ENCODE data around the gene ANGPT4. TPM values are rescaled to one million over a fixed set of nuclear protein-coding genes. Genes with fewer than 3 reads are reported as not detected.

Gene ANGPT4
- total and polyA plus RNA-seq, 4 donors, result 0.02 to 0.67 (median 0.65) TPM; not detected in 1

DNA sequence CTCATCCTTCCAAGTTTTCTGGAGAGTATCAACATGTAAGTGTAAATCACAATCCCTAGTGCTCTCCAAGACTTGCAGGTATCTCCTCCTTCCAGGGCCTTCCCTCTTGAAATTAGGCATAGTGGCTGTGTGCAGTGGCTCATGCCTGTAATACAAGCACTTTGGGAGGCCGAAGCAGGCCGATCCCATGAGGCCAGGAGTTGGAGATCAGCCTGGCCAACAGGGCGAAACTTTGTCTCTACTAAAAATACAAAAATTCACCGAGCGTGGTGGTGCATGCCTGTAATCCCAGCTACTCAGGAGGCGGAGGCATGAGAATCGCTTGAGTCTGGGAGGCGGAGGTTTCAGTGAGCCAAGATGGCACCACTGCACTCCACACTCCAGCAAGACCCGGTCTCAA, 9.4 kb upstream of the ANGPT4 start:
- H3K27ac ChIP-seq (ENCODE audit: low read depth in 1 of 2, low read length in 1 of 2), result no peak overlapping the region
- no peak for DNase-seq
- peaks cover 0 to 2% (median 0%) of the 10 kb centered on the region in 4 donors for H3K9me3 ChIP-seq (ENCODE audit: control insufficient read depth in 4 of 4, insufficient read depth in 3 of 4, low read length in 3 of 4)
- no peaks in the 10 kb centered on the region for H3K36me3 ChIP-seq (ENCODE audit: control insufficient read depth in 4 of 4, insufficient read depth in 4 of 4, low read length in 4 of 4)
- ATAC-seq (ENCODE audit: insufficient read depth, low FRiP score), result no peak
- no peaks in the 10 kb centered on the region for H3K4me1 ChIP-seq (ENCODE audit: control insufficient read depth in 5 of 5, insufficient read depth in 5 of 5, low read length in 5 of 5)
- WGBS, 2 donors, result 91 to 95% methylated on average over 9 of the region's 9 CpGs
- TF ChIP-seq, protein P1, sequence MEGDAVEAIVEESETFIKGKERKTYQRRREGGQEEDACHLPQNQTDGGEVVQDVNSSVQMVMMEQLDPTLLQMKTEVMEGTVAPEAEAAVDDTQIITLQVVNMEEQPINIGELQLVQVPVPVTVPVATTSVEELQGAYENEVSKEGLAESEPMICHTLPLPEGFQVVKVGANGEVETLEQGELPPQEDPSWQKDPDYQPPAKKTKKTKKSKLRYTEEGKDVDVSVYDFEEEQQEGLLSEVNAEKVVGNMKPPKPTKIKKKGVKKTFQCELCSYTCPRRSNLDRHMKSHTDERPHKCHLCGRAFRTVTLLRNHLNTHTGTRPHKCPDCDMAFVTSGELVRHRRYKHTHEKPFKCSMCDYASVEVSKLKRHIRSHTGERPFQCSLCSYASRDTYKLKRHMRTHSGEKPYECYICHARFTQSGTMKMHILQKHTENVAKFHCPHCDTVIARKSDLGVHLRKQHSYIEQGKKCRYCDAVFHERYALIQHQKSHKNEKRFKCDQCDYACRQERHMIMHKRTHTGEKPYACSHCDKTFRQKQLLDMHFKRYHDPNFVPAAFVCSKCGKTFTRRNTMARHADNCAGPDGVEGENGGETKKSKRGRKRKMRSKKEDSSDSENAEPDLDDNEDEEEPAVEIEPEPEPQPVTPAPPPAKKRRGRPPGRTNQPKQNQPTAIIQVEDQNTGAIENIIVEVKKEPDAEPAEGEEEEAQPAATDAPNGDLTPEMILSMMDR (IDR thresholded peaks at IDR 0.05; ENCODE audit: control extremely low read depth, extremely low read depth), result no peak
- H3K27me3 ChIP-seq (ENCODE audit: control insufficient read depth in 3 of 3, insufficient read depth in 3 of 3, low read length in 2 of 3), result peaks cover 0 to 4% (median 0%) of the 10 kb centered on the region in 3 donors
- no peak overlapping the region for H3K9ac ChIP-seq (ENCODE audit: insufficient read depth in 1 of 2, low read length in 2 of 2)
- no peak overlapping the region for H3K4me3 ChIP-seq

DNA sequence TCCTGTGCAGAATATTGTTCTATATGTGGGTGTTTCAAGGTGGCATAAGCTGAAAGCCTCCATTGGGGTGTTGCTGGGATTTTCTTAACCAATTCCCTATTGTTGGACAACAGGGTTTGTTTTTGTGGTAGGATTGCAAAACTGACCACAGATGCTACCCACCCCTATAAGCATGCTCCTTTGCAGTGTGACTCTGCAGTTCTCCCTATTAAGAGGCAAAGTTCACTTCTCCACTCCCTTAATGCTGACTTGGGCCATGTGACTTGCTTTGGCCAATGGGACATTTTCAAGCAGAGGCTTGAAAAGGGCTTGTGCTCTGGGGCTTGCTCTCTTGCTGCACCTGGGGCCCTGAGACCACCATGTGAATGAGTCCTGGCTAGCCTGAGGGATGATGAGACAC, 8.5 kb upstream of the ANGPT4 start:
- TF ChIP-seq, protein P1 (IDR thresholded peaks at IDR 0.05; ENCODE audit: control extremely low read depth, extremely low read depth), result no peak

DNA sequence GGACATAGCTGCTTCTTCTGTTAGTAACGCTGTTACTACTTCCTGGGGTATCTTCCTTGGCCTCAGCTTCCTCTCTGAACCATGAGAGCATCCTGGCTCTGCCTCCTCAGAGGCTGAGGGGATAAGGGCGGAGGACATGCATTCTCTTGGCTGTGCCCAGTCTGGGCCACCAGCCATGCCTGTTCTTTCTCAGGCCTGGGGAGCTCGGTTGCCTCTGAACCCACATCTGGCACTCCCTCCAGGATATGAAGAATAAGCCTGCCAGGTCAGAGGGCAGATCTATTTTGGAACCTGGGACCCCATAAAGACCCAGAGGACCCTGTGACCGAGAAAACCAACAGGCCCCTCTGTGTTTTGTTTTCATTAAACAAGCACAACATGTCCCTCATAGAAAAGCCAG, 6.6 kb upstream of the ANGPT4 start:
- Histone ChIP-seq H3K36me3 (ENCODE audit: control insufficient read depth in 4 of 4, insufficient read depth in 4 of 4, low read length in 4 of 4) (no peaks in the 10 kb centered on the region), H3K27me3 (ENCODE audit: control insufficient read depth in 3 of 3, insufficient read depth in 3 of 3, low read length in 2 of 3) (peaks cover 0 to 4% (median 0%) of the 10 kb centered on the region in 3 donors), H3K27ac (ENCODE audit: low read depth in 1 of 2, low read length in 1 of 2) (no peak overlapping the region), H3K9ac (ENCODE audit: insufficient read depth in 1 of 2, low read length in 2 of 2) (no peak overlapping the region), H3K4me3 (no peak overlapping the region), H3K9me3 (ENCODE audit: control insufficient read depth in 4 of 4, insufficient read depth in 3 of 4, low read length in 3 of 4) (no peaks in the 10 kb centered on the region), H3K4me1 (ENCODE audit: control insufficient read depth in 5 of 5, insufficient read depth in 5 of 5, low read length in 5 of 5) (no peaks in the 10 kb centered on the region)
- ATAC-seq (ENCODE audit: insufficient read depth, low FRiP score) (no peak), DNase-seq (no peak)
- TF ChIP-seq, protein P1 (IDR thresholded peaks at IDR 0.05; ENCODE audit: control extremely low read depth, extremely low read depth), result no peak
- 65 to 72% methylated on average over 4 of the region's 4 CpGs for WGBS, 2 donors

More for the DNA sequence above, 8.5 kb upstream of the ANGPT4 start:
- Histone ChIP-seq H3K9me3 (ENCODE audit: control insufficient read depth in 4 of 4, insufficient read depth in 3 of 4, low read length in 3 of 4) (no peaks in the 10 kb centered on the region), H3K27me3 (ENCODE audit: control insufficient read depth in 3 of 3, insufficient read depth in 3 of 3, low read length in 2 of 3) (peaks cover 0 to 4% (median 0%) of the 10 kb centered on the region in 3 donors), H3K9ac (ENCODE audit: insufficient read depth in 1 of 2, low read length in 2 of 2) (no peak overlapping the region), H3K4me1 (ENCODE audit: control insufficient read depth in 5 of 5, insufficient read depth in 5 of 5, low read length in 5 of 5) (no peaks in the 10 kb centered on the region), H3K27ac (ENCODE audit: low read depth in 1 of 2, low read length in 1 of 2) (no peak overlapping the region), H3K36me3 (ENCODE audit: control insufficient read depth in 4 of 4, insufficient read depth in 4 of 4, low read length in 4 of 4) (no peaks in the 10 kb centered on the region), H3K4me3 (no peak overlapping the region)
- ATAC-seq (ENCODE audit: insufficient read depth, low FRiP score) (no peak), DNase-seq (no peak)

DNA sequence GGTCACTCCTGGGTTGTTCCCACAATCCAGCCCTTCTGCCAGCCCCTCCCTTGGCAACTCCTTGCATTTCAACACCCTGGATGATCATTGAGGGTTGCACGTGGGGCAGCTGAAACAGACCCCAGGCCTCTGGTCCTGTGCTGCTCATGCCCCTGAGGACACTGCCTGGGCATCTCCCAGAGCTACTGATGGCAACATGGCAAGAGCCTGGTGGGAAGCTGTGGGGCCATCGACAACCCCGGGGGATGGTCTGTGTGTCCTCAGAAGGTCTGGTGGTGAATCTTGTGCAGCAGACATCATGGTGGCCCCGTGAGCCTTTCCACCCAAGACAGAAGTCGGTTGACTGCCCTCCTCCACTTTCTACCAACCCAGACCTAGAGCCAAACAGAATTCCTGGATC, 4.9 kb upstream of the ANGPT4 start:
- no peak for DNase-seq
- 88 to 92% methylated on average over 5 of the region's 5 CpGs for WGBS, 2 donors
- no peak overlapping the region for H3K27ac ChIP-seq (ENCODE audit: low read depth in 1 of 2, low read length in 1 of 2)
- TF ChIP-seq, protein P1 (IDR thresholded peaks at IDR 0.05; ENCODE audit: control extremely low read depth, extremely low read depth), result no peak
- no peak overlapping the region for H3K4me3 ChIP-seq
- H3K4me1 ChIP-seq (ENCODE audit: control insufficient read depth in 5 of 5, insufficient read depth in 5 of 5, low read length in 5 of 5), result peaks cover 0 to 5% (median 0%) of the 10 kb centered on the region in 5 donors
- peaks cover 0 to 5% (median 2%) of the 10 kb centered on the region in 3 donors for H3K27me3 ChIP-seq (ENCODE audit: control insufficient read depth in 3 of 3, insufficient read depth in 3 of 3, low read length in 2 of 3)
- H3K9me3 ChIP-seq (ENCODE audit: control insufficient read depth in 4 of 4, insufficient read depth in 3 of 4, low read length in 3 of 4), result no peaks in the 10 kb centered on the region
- H3K36me3 ChIP-seq (ENCODE audit: control insufficient read depth in 4 of 4, insufficient read depth in 4 of 4, low read length in 4 of 4), result no peaks in the 10 kb centered on the region
- no peak overlapping the region for H3K9ac ChIP-seq (ENCODE audit: insufficient read depth in 1 of 2, low read length in 2 of 2)
- no peak for ATAC-seq (ENCODE audit: insufficient read depth, low FRiP score)
